PC-3 (cell line): ENCODE data around the gene BDKRB2. TPM values are rescaled to one million over a fixed set of nuclear protein-coding genes. Genes with fewer than 3 reads are reported as not detected.
A peak's percentile ranks its signal among the peaks of the same experiment; 100 is the strongest.

Experiments used
- ATAC-seq: fragments of 200-7000 bp; cut with Tn5 transposase; 2 replicates; pipeline ENCODE4 v1.9.1; 2020; ENCODE audit warnings: mild to moderate bottlenecking, moderate library complexity
- BruUV-seq: library from RNA; stranded (reverse); fragments of 400-500 nt; replicated peaks from 2 replicates; lab custom pipeline; 2021; lab: Mats Ljungman, UMichigan
- CTCF ChIA-PET: fragments of 300-600 bp; sonication (Branson Sonifier 250); formaldehyde crosslinking; loops from one replicate; lab custom pipeline; 2022; ENCODE audit warnings: antibody characterized with exemption; lab: Charles Lee
- POLR2A ChIA-PET: fragments of 300-600 bp; sonication (Branson Sonifier 250); formaldehyde crosslinking; loops from one replicate; lab custom pipeline; 2022; ENCODE audit warnings: antibody characterized with exemption; ENCODE audit not compliant: unreplicated experiment; lab: Charles Lee
- DNase-seq: peaks from one replicate; pipeline ENCODE4 v3.0.0-alpha.2; 2015
- H2AFZ ChIP-seq: fragments of 300-600 bp; sonication (generic); 2 replicates; pipeline ENCODE4 v1.6.0; 2016; ENCODE audit warnings: antibody characterized with exemption, low read length
- H3F3A ChIP-seq: fragments of 300-600 bp; sonication (generic); one replicate; pipeline ENCODE4 v1.6.0; 2017; ENCODE audit warnings: antibody characterized with exemption, low read length, control low read depth, mild to moderate bottlenecking; ENCODE audit not compliant: unreplicated experiment
- H3K27ac ChIP-seq: fragments of 300-600 bp; sonication (generic); 2 replicates; pipeline ENCODE4 v1.5.1; 2016; ENCODE audit warnings: mild to moderate bottlenecking, low read length
- H3K27me3 ChIP-seq: fragments of 300-600 bp; sonication (generic); 2 replicates; pipeline ENCODE4 v1.6.1; 2016; ENCODE audit warnings: low read length, mixed read lengths
- H3K36me3 ChIP-seq: fragments of 300-600 bp; sonication (generic); 2 replicates; pipeline ENCODE4 v1.6.1; 2016; ENCODE audit warnings: low read depth, mixed run types, low read length, mixed read lengths
- H3K4me1 ChIP-seq: fragments of 300-600 bp; sonication (generic); 2 replicates; pipeline ENCODE4 v1.5.1; 2016; ENCODE audit warnings: low read length; ENCODE audit not compliant: insufficient read depth
- H3K4me2 ChIP-seq: fragments of 300-600 bp; sonication (generic); 2 replicates; pipeline ENCODE4 v1.6.0; 2016; ENCODE audit warnings: low read length
- H3K4me3 ChIP-seq: fragments of 300-600 bp; sonication (generic); 2 replicates; pipeline ENCODE4 v1.5.1; 2016; ENCODE audit warnings: mild to moderate bottlenecking, low read length, mixed read lengths
- H3K79me2 ChIP-seq: fragments of 300-600 bp; sonication (generic); 2 replicates; pipeline ENCODE4 v1.6.1; 2017; ENCODE audit warnings: low read length, mixed read lengths
- H3K9ac ChIP-seq: fragments of 300-600 bp; sonication (generic); 2 replicates; pipeline ENCODE4 v1.6.0; 2016; ENCODE audit warnings: mild to moderate bottlenecking, low read length
- H3K9me2 ChIP-seq: fragments of 300-600 bp; sonication (generic); replicated peaks from 2 replicates; pipeline ENCODE4 v1.6.1; 2016; ENCODE audit warnings: mixed run types, low read length, mixed read lengths
- H3K9me3 ChIP-seq: fragments of 300-600 bp; sonication (generic); 2 replicates; pipeline ENCODE4 v1.6.1; 2016; ENCODE audit warnings: low read length, mixed read lengths
- H4K20me1 ChIP-seq: fragments of 300-600 bp; sonication (generic); 2 replicates; pipeline ENCODE4 v1.6.1; 2016; ENCODE audit warnings: low read length, mixed read lengths
- EZH2 ChIP-seq: fragments of 300-600 bp; sonication (generic); IDR thresholded peaks from one replicate; pipeline ENCODE4 v1.6.1; 2017; ENCODE audit warnings: antibody characterized with exemption, mild to moderate bottlenecking, low read length; ENCODE audit not compliant: unreplicated experiment
- EZH2phosphoT487 ChIP-seq: fragments of 300-600 bp; sonication (generic); IDR thresholded peaks from 2 replicates; pipeline ENCODE4 v1.6.1; 2018; ENCODE audit warnings: mild to moderate bottlenecking, antibody characterized with exemption, low read length, borderline replicate concordance
- intact Hi-C: fragments of 100-400 bp; cut with micrococcal nuclease; formaldehyde crosslinking; loops from 2 replicates; pipeline ENCODE4 v1.9.0; 2023
- total RNA-seq: library from RNA; depleted of rRNA; stranded (reverse); fragments of >200 nt; gene quantifications from 2 replicates; pipeline ENCODE4 v1.2.3, GENCODE V29; 2014
- TF ChIP-seq, protein P1 (sequence below): fragments of 300-600 bp; sonication (generic); conservative IDR thresholded peaks from 2 replicates; pipeline ENCODE4 v1.5.1; 2017; ENCODE audit warnings: antibody characterized with exemption, low read depth, mild to moderate bottlenecking, low read length

BDKRB2 gene
- total RNA-seq, 1 experiment from 2014 or later = 0.07 TPM

DNA sequence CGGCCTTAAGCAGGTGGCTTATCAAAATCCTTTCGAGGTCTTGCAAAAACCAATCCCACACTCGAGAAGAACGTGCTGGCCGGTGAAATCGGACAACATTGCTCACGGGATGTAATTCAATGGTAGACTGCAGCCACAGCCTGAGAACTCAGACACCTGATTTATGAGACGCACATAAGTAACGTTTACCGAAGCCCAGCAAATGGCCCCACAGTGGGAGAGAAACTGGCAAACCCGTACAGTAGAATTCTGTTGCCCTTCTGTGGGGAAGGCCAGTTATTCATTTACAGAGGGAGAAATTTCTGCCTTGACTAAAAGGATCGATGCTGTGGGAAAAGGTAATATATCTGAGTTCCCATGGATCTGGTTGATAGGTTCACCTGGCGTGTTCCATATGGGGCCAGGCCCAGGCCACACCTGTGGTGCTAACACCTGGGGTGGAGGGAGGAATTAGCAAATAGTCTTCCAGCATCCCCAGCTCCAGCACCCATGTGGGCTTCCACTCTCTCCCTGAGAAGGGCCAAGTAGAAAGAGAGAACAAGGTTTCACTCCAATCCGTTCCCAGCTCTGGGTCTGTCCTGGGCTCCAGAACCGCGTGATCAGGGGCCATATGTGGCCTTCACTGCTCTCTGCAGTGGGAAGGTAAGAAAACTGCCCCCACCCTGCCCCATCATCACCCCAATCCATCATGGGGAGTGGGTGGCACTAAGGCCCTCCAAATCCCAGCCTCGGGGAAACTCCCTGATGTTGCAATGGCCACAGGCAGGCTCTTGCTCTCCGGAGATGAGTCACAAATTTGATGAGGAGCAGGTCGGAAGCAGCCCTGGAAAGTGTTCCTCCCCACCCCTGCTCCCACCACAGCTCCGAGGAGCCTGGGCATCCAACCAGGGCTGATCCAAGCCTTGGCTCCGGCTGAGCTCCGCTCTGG lies 64.1 kb downstream of the BDKRB2 start:
- no peaks in the 10 kb centered on the region for H3K9me3 ChIP-seq
- peaks cover 24% of the 10 kb centered on the region for H3K4me1 ChIP-seq
- no peaks in the 10 kb centered on the region for H3K36me3 ChIP-seq
- H3K4me2 ChIP-seq = peak overlapping the region; percentile 51
- DNase-seq (peak; percentile 81), ATAC-seq (peak; percentile 91)
- no peaks in the 10 kb centered on the region for H3K9me2 ChIP-seq
- no peak for TF ChIP-seq EZH2
- TF ChIP-seq, protein P1, sequence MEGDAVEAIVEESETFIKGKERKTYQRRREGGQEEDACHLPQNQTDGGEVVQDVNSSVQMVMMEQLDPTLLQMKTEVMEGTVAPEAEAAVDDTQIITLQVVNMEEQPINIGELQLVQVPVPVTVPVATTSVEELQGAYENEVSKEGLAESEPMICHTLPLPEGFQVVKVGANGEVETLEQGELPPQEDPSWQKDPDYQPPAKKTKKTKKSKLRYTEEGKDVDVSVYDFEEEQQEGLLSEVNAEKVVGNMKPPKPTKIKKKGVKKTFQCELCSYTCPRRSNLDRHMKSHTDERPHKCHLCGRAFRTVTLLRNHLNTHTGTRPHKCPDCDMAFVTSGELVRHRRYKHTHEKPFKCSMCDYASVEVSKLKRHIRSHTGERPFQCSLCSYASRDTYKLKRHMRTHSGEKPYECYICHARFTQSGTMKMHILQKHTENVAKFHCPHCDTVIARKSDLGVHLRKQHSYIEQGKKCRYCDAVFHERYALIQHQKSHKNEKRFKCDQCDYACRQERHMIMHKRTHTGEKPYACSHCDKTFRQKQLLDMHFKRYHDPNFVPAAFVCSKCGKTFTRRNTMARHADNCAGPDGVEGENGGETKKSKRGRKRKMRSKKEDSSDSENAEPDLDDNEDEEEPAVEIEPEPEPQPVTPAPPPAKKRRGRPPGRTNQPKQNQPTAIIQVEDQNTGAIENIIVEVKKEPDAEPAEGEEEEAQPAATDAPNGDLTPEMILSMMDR = no peak
- TF ChIP-seq EZH2phosphoT487 = no peak
- H2AFZ ChIP-seq = peak overlapping the region; percentile 23; the same call in 1 of the 2 replicates
- ChIA-PET POLR2A (no interaction called here), CTCF (interaction anchor here (0.6 kb wide), 1 partner anchor 11 kb away, joined by 3 read pairs; no protein-coding TSS in a partner anchor)
- H4K20me1 ChIP-seq = no peaks in the 10 kb centered on the region
- no peaks in the 10 kb centered on the region for H3K79me2 ChIP-seq
- H3K9ac ChIP-seq = peak overlapping the region; percentile 56
- BruUV-seq = no TSS peak
- peak overlapping the region; percentile 63 for H3K27ac ChIP-seq
- H3K4me3 ChIP-seq = no peak overlapping the region
- intact Hi-C loops = no loop called here
- H3F3A ChIP-seq = no peaks in the 10 kb centered on the region
- no peaks in the 10 kb centered on the region for H3K27me3 ChIP-seq

DNA sequence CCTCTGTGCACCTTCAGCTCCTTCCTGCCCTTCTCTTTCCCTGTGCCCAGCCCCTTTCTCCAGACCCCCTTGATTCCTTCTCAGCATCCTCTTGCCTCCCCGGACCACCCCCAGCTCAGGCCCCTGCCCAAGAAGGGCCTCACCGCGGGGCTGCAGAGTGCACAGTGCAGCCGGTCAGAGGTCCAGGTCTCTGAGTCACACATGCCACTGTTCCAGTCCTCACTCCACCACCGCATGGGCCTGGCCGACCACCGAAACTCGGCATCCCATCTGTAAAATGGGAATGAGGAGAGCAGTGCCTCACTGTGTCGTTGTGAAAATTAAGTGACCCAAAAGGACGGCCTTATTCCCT lies 64.7 kb downstream of the BDKRB2 start:
- H3K4me3 ChIP-seq = no peak overlapping the region
- intact Hi-C loops = no loop called here
- CTCF ChIA-PET = interaction anchor here (0.6 kb wide), 1 partner anchor 10 kb away, joined by 3 read pairs; no protein-coding TSS in a partner anchor
- no peaks in the 10 kb centered on the region for H3K9me3 ChIP-seq
- peak overlapping the region; percentile 63 for H3K27ac ChIP-seq
- peak overlapping the region; percentile 22; the same call in 1 of the 2 replicates for H2AFZ ChIP-seq
- POLR2A ChIA-PET = no interaction called here
- H4K20me1 ChIP-seq = no peaks in the 10 kb centered on the region
- no peak for DNase-seq
- H3K27me3 ChIP-seq = no peaks in the 10 kb centered on the region
- peak overlapping the region; percentile 42 for H3K9ac ChIP-seq
- peak; percentile 58 for ATAC-seq
- no peaks in the 10 kb centered on the region for H3K9me2 ChIP-seq
- peak overlapping the region; percentile 51 for H3K4me2 ChIP-seq
- no peak for TF ChIP-seq EZH2phosphoT487
- TF ChIP-seq EZH2 = no peak
- TF ChIP-seq, protein P1 = no peak
- no peaks in the 10 kb centered on the region for H3K36me3 ChIP-seq
- H3F3A ChIP-seq = no peaks in the 10 kb centered on the region
- no TSS peak for BruUV-seq
- peaks cover 24% of the 10 kb centered on the region for H3K4me1 ChIP-seq
- no peaks in the 10 kb centered on the region for H3K79me2 ChIP-seq
